GM23338 (cell line): ENCODE results near the gene R3HCC1L. TPM values are rescaled to one million over a fixed set of nuclear protein-coding genes. Genes with fewer than 3 reads are reported as not detected.

Experiments used
- ATAC-seq: fragments of 200-7000 bp; cut with Tn5 transposase; 3 replicates; pipeline ENCODE4 v1.9.1; 2020
- DNase-seq: peaks from one replicate; pipeline ENCODE4 v3.0.0-alpha.2; 2015; ENCODE audit warnings: low spot score
- H2AFZ ChIP-seq: fragments of 200-600 bp; sonication (generic); 2 replicates; pipeline ENCODE4 v1.8.0; 2016; ENCODE audit warnings: antibody characterized with exemption, mild to moderate bottlenecking, moderate library complexity
- H3F3A ChIP-seq: fragments of 200-600 bp; sonication (generic); replicated peaks from 2 replicates; pipeline ENCODE4 v1.8.0; 2017; ENCODE audit warnings: antibody characterized with exemption, mixed run types, low read depth
- H3K27ac ChIP-seq: fragments of 200-600 bp; sonication (generic); 2 replicates; pipeline ENCODE4 v1.6.1; 2016; ENCODE audit warnings: low read depth
- H3K27me3 ChIP-seq: fragments of 200-600 bp; sonication (generic); 2 replicates; pipeline ENCODE4 v1.8.0; 2016; ENCODE audit warnings: mild to moderate bottlenecking, mixed run types, moderate library complexity; ENCODE audit not compliant: insufficient read depth
- H3K36me3 ChIP-seq: fragments of 200-600 bp; sonication (generic); 2 replicates; pipeline ENCODE4 v1.8.0; 2016; ENCODE audit warnings: mild to moderate bottlenecking; ENCODE audit not compliant: insufficient read depth
- H3K4me1 ChIP-seq: fragments of 200-600 bp; sonication (generic); 2 replicates; pipeline ENCODE4 v1.8.0; 2016; ENCODE audit warnings: mild to moderate bottlenecking, moderate library complexity; ENCODE audit not compliant: insufficient read depth
- H3K4me2 ChIP-seq: fragments of 200-600 bp; sonication (generic); 2 replicates; pipeline ENCODE4 v1.7.1; 2017; ENCODE audit warnings: mixed run types
- H3K4me3 ChIP-seq: fragments of 200-600 bp; sonication (generic); 2 replicates; pipeline ENCODE4 v1.6.1; 2016; ENCODE audit warnings: mixed run types
- H3K79me2 ChIP-seq: fragments of 200-600 bp; sonication (generic); replicated peaks from 2 replicates; pipeline ENCODE4 v1.8.0; 2017; ENCODE audit warnings: mild to moderate bottlenecking; ENCODE audit not compliant: insufficient read depth
- H3K9me2 ChIP-seq: fragments of 200-600 bp; sonication (generic); 2 replicates; pipeline ENCODE4 v1.8.0; 2017; ENCODE audit not compliant: insufficient read depth
- H4K20me1 ChIP-seq: fragments of 200-600 bp; sonication (generic); replicated peaks from 2 replicates; pipeline ENCODE4 v1.8.0; 2017; ENCODE audit warnings: mild to moderate bottlenecking; ENCODE audit not compliant: insufficient read depth
- H3K27ac Mint-ChIP-seq: 2 replicates; pipeline ENCODE4 v1.8.0; 2020; ENCODE audit warnings: inconsistent platforms, mild to moderate bottlenecking, moderate library complexity, mixed read lengths
- H3K27me3 Mint-ChIP-seq: 3 replicates; pipeline ENCODE4 v1.8.0; 2022; ENCODE audit warnings: low read depth, mild to moderate bottlenecking, moderate library complexity, mixed read lengths, inconsistent platforms; ENCODE audit not compliant: insufficient read depth, poor library complexity
- H3K36me3 Mint-ChIP-seq: 3 replicates; pipeline ENCODE4 v1.8.0; 2021; ENCODE audit warnings: low read depth, mild to moderate bottlenecking, inconsistent platforms, moderate library complexity, mixed read lengths
- H3K4me1 Mint-ChIP-seq: 3 replicates; pipeline ENCODE4 v1.8.0; 2020; ENCODE audit warnings: mild to moderate bottlenecking, inconsistent platforms, mixed read lengths
- H3K4me3 Mint-ChIP-seq: 3 replicates; pipeline ENCODE4 v1.8.0; 2021; ENCODE audit warnings: moderate library complexity, mild to moderate bottlenecking, inconsistent platforms, mixed read lengths
- H3K9me3 Mint-ChIP-seq: 3 replicates; pipeline ENCODE4 v1.8.0; 2020; ENCODE audit warnings: moderate library complexity, mild to moderate bottlenecking, inconsistent platforms, mixed read lengths
- CREB1 ChIP-seq: fragments of 250-450 bp; sonication (Bioruptor Pico); IDR thresholded peaks from 2 replicates; pipeline ENCODE4 v1.5.0; 2020; ENCODE audit warnings: low read depth, mild to moderate bottlenecking, moderate library complexity
- CTCF ChIP-seq, 2 experiments: fragments of 200-600 bp in 1 of 2; sonication (generic) in 1 of 2; conservative IDR thresholded peaks; 2 replicates each; pipeline versions ENCODE4 v1.5.1 to v1.6.1; 2016 to 2017; ENCODE audit warnings: antibody characterized with exemption in 2 of 2, low read depth in 2 of 2, mild to moderate bottlenecking in 2 of 2, moderate library complexity in 1 of 2
- EZH2phosphoT487 ChIP-seq: fragments of 200-600 bp; sonication (generic); IDR thresholded peaks from one replicate; pipeline ENCODE4 v1.8.1; 2018; ENCODE audit warnings: antibody characterized with exemption; ENCODE audit not compliant: unreplicated experiment
- NANOG ChIP-seq: IDR thresholded peaks from 2 replicates; pipeline ENCODE4 v1.6.1; 2016; ENCODE audit warnings: antibody characterized with exemption, borderline replicate concordance
- POLR2AphosphoS5 ChIP-seq: IDR thresholded peaks from 2 replicates; pipeline ENCODE4 v1.6.1; 2016; ENCODE audit warnings: antibody characterized with exemption, low read depth
- STAT1 ChIP-seq: IDR thresholded peaks from one replicate; pipeline ENCODE4 v1.6.1; 2016; ENCODE audit warnings: antibody characterized with exemption; ENCODE audit not compliant: unreplicated experiment
- ZNF114 ChIP-seq: fragments of 250-450 bp; sonication (Bioruptor Pico); IDR thresholded peaks from 2 replicates; pipeline ENCODE4 v1.5.0; 2020; ENCODE audit warnings: mild to moderate bottlenecking, moderate library complexity
- ZNF462 ChIP-seq: fragments of 250-450 bp; sonication (Bioruptor Pico); IDR thresholded peaks from 2 replicates; pipeline ENCODE4 v1.5.0; 2020; ENCODE audit warnings: mild to moderate bottlenecking, moderate library complexity
- polyA plus RNA-seq: library from polyadenylated mRNA; unstranded; fragments of >200 nt; fragmentation: Nextera tagmentation; extraction: Ambion mirVana; gene quantifications from 2 replicates; pipeline ENCODE4 v1.2.1, GENCODE V29; 2016
- total RNA-seq: library from RNA; depleted of rRNA; stranded (reverse); fragments of >200 nt; shearing (Covaris generic); gene quantifications from 2 replicates; pipeline ENCODE4 v1.2.3, GENCODE V29; 2014
- TF ChIP-seq, protein P1 (sequence below): IDR thresholded peaks from one replicate; pipeline ENCODE4 v1.6.1; 2018; ENCODE audit warnings: antibody characterized with exemption; ENCODE audit not compliant: unreplicated experiment
- TF ChIP-seq, protein P2 (sequence below): IDR thresholded peaks from 2 replicates; pipeline ENCODE4 v1.6.1; 2016; ENCODE audit warnings: antibody characterized with exemption

R3HCC1L gene
- total and polyA plus RNA-seq, 2 experiments from 2014 or later: 9.3 to 15.8 TPM

DNA sequence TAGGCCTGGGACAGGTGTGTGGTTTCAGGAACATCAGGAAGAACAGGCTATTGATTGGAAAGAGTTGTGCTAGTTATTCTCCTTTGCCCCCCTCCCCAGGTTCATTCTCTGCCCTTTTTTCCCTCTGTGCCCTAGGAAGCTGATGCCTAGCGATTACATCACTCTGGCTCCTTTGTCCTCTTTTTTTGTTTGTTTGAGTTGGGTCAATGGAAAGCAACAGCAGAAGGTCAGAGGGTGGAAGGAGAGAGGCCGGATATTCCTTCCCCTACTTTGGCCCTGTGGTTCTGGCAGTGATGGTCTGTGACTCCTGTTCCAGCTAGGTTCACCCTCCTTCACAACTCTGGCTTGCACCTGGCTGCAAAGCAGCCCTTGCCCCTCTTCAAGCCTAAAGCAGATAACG is 114.7 kb downstream of the R3HCC1L start (continued):
- TF ChIP-seq ZNF462 (CRISPR knock-in tag) (no peak), CTCF (conservative IDR thresholded peaks at IDR 0.05; ENCODE audit: low read depth in 2 of 2) (no peak)

DNA sequence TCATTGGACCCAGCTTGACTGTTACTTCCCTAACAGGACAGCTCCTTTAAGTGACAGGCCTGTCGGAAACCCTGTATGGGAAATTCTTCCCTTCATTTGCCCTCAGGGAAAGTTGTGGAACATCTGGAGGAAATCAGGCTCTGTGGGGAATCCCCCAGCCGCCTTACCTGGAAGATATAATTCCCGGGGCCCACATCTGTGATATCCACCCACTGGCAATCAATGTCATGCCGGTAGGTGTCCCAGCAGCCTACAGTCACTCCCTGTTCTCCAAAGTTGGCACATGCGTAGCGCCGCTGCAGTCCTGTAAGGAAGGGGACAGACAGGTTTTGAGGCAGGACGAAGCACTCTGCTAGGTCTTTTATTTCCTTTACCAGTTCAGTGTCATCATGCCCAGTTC is 116.9 kb downstream of the R3HCC1L start:
- H3K27ac ChIP-seq: no peak overlapping the region
- no peak overlapping the region for H2AFZ ChIP-seq
- DNase-seq: no peak
- H3K36me3 ChIP-seq: peaks cover under 1% of the 10 kb centered on the region; the same call in 1 of the 2 replicates
- no peaks in the 10 kb centered on the region for H3K9me2 ChIP-seq
- ATAC-seq: no peak
- no peaks in the 10 kb centered on the region for H3K27me3 ChIP-seq
- no peaks in the 10 kb centered on the region for H3K79me2 ChIP-seq
- Mint-ChIP-seq H3K27me3 (peaks cover 3% of the 10 kb centered on the region), H3K27ac (no peak overlapping the region), H3K4me3 (no peak overlapping the region), H3K4me1 (peaks cover 16% of the 10 kb centered on the region), H3K36me3 (peaks cover 5% of the 10 kb centered on the region; the same call in 2 of the 3 replicates), H3K9me3 (no peaks in the 10 kb centered on the region)
- H3K4me3 ChIP-seq: no peak overlapping the region
- H3F3A ChIP-seq: no peaks in the 10 kb centered on the region
- no peaks in the 10 kb centered on the region for H3K4me1 ChIP-seq
- H4K20me1 ChIP-seq: no peaks in the 10 kb centered on the region; the same call in 1 of the 2 replicates
- H3K4me2 ChIP-seq: no peak overlapping the region
- no peak for TF ChIP-seq CREB1 (CRISPR knock-in tag)
- TF ChIP-seq EZH2phosphoT487: no peak
- no peak for TF ChIP-seq POLR2AphosphoS5
- no peak for TF ChIP-seq ZNF114 (CRISPR knock-in tag)
- no peak for TF ChIP-seq STAT1
- TF ChIP-seq NANOG: no peak
- TF ChIP-seq, protein P1, sequence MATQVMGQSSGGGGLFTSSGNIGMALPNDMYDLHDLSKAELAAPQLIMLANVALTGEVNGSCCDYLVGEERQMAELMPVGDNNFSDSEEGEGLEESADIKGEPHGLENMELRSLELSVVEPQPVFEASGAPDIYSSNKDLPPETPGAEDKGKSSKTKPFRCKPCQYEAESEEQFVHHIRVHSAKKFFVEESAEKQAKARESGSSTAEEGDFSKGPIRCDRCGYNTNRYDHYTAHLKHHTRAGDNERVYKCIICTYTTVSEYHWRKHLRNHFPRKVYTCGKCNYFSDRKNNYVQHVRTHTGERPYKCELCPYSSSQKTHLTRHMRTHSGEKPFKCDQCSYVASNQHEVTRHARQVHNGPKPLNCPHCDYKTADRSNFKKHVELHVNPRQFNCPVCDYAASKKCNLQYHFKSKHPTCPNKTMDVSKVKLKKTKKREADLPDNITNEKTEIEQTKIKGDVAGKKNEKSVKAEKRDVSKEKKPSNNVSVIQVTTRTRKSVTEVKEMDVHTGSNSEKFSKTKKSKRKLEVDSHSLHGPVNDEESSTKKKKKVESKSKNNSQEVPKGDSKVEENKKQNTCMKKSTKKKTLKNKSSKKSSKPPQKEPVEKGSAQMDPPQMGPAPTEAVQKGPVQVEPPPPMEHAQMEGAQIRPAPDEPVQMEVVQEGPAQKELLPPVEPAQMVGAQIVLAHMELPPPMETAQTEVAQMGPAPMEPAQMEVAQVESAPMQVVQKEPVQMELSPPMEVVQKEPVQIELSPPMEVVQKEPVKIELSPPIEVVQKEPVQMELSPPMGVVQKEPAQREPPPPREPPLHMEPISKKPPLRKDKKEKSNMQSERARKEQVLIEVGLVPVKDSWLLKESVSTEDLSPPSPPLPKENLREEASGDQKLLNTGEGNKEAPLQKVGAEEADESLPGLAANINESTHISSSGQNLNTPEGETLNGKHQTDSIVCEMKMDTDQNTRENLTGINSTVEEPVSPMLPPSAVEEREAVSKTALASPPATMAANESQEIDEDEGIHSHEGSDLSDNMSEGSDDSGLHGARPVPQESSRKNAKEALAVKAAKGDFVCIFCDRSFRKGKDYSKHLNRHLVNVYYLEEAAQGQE: no peak
- TF ChIP-seq, protein P2, sequence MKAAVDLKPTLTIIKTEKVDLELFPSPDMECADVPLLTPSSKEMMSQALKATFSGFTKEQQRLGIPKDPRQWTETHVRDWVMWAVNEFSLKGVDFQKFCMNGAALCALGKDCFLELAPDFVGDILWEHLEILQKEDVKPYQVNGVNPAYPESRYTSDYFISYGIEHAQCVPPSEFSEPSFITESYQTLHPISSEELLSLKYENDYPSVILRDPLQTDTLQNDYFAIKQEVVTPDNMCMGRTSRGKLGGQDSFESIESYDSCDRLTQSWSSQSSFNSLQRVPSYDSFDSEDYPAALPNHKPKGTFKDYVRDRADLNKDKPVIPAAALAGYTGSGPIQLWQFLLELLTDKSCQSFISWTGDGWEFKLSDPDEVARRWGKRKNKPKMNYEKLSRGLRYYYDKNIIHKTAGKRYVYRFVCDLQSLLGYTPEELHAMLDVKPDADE: no peak
- no peak for TF ChIP-seq CTCF (conservative IDR thresholded peaks at IDR 0.05; ENCODE audit: low read depth in 2 of 2)
